Measurements from ENCODE around the gene MYH7. TPM values are rescaled to one million over a fixed set of nuclear protein-coding genes. Genes with fewer than 3 reads are reported as not detected.

Gene MYH7
- total and polyA plus RNA-seq, 8 donors, result 0.23 to 4.9 (median 2.4) TPM; not detected in 4

- Histone ChIP-seq H3K4me3 (peak overlapping the region; percentile 72 to 100 (median 90)), H3K27me3 (no peaks in the 10 kb centered on the region), H3K9me3 (no peaks in the 10 kb centered on the region), H3K4me1 (peaks cover 11 to 20% (median 11%) of the 10 kb centered on the region in 4 donors), H3K27ac (peak overlapping the region; percentile 59 to 91 (median 85)), H3K36me3 (peaks cover 33 to 44% (median 42%) of the 10 kb centered on the region in 4 donors)
- 1 to 3% (median 2%) methylated on average over 11 of the region's 11 CpGs for WGBS, 5 donors
- intact Hi-C loops (cut with DNase I; ENCODE audit: low total_unique reads), result loop anchor here (10.0 kb wide), 1 partner anchor 145 kb away; the partner anchor contains the start of gene PABPN1
- TF ChIP-seq POLR2AphosphoS5 (IDR thresholded peaks at IDR 0.05), result no peak
- no peak for DNase-seq
Measured at GRCh38 chr14:23469906-23470403, 34.5 kb upstream of the MYH7 start.

DNA sequence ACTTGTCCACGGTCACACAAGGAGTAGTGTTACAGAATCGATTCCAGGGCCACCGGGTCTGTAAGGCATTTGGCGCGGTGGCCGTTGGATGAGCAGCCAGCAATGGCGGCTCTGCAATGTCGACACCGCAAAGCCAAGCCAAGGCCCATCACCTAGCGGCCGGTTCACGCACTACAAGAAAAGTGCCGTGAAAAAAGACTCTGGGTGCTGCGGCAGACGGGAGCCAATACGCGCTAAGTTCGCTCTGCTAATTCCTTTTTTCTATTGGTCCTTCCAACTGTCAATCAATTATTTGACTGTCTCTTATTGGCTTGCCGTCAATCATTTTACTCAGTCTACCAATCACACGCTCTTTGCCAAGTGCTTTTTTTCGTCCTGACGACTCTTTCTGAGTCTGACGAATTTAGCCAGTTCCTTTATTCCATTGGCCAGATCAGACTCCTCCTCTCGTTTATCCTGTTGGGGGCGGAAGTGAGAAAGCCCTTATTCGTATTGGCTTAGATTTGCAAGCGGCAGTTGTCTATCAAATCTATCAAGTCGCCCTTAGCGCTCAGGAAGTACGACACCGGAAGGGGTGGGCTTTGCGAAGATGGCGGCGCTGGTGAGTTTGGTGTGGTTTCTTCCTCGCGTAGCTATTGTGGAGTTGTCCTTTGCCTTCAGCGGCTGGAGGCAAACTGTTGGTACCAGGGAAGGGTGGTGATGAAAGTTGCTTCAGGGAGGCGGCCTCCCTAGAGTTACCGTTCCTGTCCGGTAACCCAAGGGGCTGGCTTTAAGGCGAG, 33.9 kb upstream of the MYH7 start, which contains the start of gene NGDN:
Gene NGDN, plus strand, starts transcription at position 577 of the 779 bp plus-strand sequence. Its CDS starts 13 bp downstream, at position 590.
- peak within 1 kb of the TSS; percentile 72 to 100 (median 90) for H3K4me3 ChIP-seq
- peaks cover 26 to 37% (median 36%) of the 10 kb centered on the region in 4 donors for H3K36me3 ChIP-seq
- H3K27ac ChIP-seq, result peak within 1 kb of the TSS; percentile 59 to 91 (median 85)
- peak; percentile 94 to 99 for DNase-seq
- TF ChIP-seq CTCF (IDR thresholded peaks at IDR 0.05) (peak in 5 of 7 experiments; percentile 76 to 96 (median 80)), POLR2AphosphoS5 (IDR thresholded peaks at IDR 0.05) (peak; percentile 66 to 95 (median 90)), EP300 (IDR thresholded peaks at IDR 0.05) (no peak)
- H3K9me3 ChIP-seq, result no peaks in the 10 kb centered on the region
- no peaks in the 10 kb centered on the region for H3K27me3 ChIP-seq
- 2 to 5% (median 2%) methylated on average over 39 to 41 of the region's 41 CpGs for WGBS, 5 donors
- peaks cover 11 to 20% (median 11%) of the 10 kb centered on the region in 4 donors for H3K4me1 ChIP-seq
- intact Hi-C loops (cut with DNase I; ENCODE audit: low total_unique reads), result loop anchor here (10.0 kb wide), 1 partner anchor 145 kb away; the partner anchor contains the start of gene PABPN1

DNA sequence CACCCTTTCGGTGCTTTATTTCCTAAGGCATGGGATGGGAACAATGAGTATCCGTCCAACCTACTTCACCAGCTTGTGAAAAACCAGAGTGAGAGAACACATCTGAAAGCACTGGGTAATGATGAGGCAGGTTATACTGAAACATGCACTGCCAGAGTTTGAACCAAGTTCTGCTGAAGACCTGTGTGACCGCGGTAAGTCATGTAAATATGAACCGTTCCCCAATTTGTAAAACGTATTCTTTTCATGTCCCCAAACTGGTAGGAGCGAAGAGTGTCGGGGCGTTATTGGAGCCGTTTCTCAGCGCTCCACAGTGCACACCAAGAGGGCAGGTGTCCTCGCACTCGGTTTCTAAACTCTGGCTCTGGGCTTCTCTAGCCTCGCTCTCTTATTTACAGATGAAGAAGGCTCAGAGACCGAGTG, 33.3 kb upstream of the MYH7 start:
- Histone ChIP-seq H3K4me3 (peak overlapping the region; percentile 38 to 100 (median 90)), H3K27me3 (no peaks in the 10 kb centered on the region), H3K9me3 (no peaks in the 10 kb centered on the region), H3K27ac (peak overlapping the region; percentile 47 to 91 (median 85)), H3K36me3 (peaks cover 20 to 31% (median 30%) of the 10 kb centered on the region in 4 donors), H3K4me1 (peaks cover 11 to 20% (median 11%) of the 10 kb centered on the region in 4 donors)
- no peak for DNase-seq
- intact Hi-C loops (cut with DNase I; ENCODE audit: low total_unique reads), result loop anchor here (10.0 kb wide), 1 partner anchor 144 kb away; the partner anchor contains the start of gene PABPN1
- 77 to 85% (median 82%) methylated on average over 15 of the region's 15 CpGs for WGBS, 5 donors
- TF ChIP-seq POLR2A (IDR thresholded peaks at IDR 0.05), result no peak
- TF ChIP-seq POLR2AphosphoS5 (IDR thresholded peaks at IDR 0.05), result no peak
- no peak for TF ChIP-seq EP300 (IDR thresholded peaks at IDR 0.05)
- TF ChIP-seq CTCF (IDR thresholded peaks at IDR 0.05), result no peak

GRCh38 chr14:23465261-23465660, 29.8 kb upstream of the MYH7 start:
- H3K36me3 ChIP-seq, result no peaks in the 10 kb centered on the region
- no peaks in the 10 kb centered on the region for H3K27me3 ChIP-seq
- peaks cover 4 to 10% (median 6%) of the 10 kb centered on the region in 4 donors for H3K4me1 ChIP-seq
- intact Hi-C loops (cut with DNase I; ENCODE audit: low total_unique reads), result loop anchor here (10.0 kb wide), 1 partner anchor 140 kb away; the partner anchor contains the start of gene PABPN1
- 65 to 81% (median 76%) methylated on average over 3 of the region's 3 CpGs for WGBS, 5 donors
- H3K4me3 ChIP-seq, result no peak overlapping the region
- TF ChIP-seq EP300 (IDR thresholded peaks at IDR 0.05) (no peak), POLR2AphosphoS5 (IDR thresholded peaks at IDR 0.05) (no peak), CTCF (IDR thresholded peaks at IDR 0.05) (no peak), POLR2A (IDR thresholded peaks at IDR 0.05) (no peak)
- no peak for DNase-seq
- no peaks in the 10 kb centered on the region for H3K9me3 ChIP-seq
- no peak overlapping the region for H3K27ac ChIP-seq
